ENCODE measurements around the gene LHCGR. TPM values are rescaled to one million over a fixed set of nuclear protein-coding genes. Genes with fewer than 3 reads are reported as not detected.
A peak's percentile ranks its signal among the peaks of the same experiment; 100 is the strongest.

LHCGR gene
- total RNA-seq, 1 experiment from 2014 or later = 0.31 TPM

- TF ChIP-seq ATF2 (CRISPR knock-in tag; IDR thresholded peaks at IDR 0.05; ENCODE audit: borderline replicate concordance, low read depth) = no peak
- no peak for TF ChIP-seq ZNF317 (CRISPR knock-in tag; IDR thresholded peaks at IDR 0.05; ENCODE audit: borderline replicate concordance, low read depth)
- TF ChIP-seq NFYB (CRISPR knock-in tag; conservative IDR thresholded peaks at IDR 0.05; ENCODE audit: low read depth) = no peak
- TF ChIP-seq, protein P1, sequence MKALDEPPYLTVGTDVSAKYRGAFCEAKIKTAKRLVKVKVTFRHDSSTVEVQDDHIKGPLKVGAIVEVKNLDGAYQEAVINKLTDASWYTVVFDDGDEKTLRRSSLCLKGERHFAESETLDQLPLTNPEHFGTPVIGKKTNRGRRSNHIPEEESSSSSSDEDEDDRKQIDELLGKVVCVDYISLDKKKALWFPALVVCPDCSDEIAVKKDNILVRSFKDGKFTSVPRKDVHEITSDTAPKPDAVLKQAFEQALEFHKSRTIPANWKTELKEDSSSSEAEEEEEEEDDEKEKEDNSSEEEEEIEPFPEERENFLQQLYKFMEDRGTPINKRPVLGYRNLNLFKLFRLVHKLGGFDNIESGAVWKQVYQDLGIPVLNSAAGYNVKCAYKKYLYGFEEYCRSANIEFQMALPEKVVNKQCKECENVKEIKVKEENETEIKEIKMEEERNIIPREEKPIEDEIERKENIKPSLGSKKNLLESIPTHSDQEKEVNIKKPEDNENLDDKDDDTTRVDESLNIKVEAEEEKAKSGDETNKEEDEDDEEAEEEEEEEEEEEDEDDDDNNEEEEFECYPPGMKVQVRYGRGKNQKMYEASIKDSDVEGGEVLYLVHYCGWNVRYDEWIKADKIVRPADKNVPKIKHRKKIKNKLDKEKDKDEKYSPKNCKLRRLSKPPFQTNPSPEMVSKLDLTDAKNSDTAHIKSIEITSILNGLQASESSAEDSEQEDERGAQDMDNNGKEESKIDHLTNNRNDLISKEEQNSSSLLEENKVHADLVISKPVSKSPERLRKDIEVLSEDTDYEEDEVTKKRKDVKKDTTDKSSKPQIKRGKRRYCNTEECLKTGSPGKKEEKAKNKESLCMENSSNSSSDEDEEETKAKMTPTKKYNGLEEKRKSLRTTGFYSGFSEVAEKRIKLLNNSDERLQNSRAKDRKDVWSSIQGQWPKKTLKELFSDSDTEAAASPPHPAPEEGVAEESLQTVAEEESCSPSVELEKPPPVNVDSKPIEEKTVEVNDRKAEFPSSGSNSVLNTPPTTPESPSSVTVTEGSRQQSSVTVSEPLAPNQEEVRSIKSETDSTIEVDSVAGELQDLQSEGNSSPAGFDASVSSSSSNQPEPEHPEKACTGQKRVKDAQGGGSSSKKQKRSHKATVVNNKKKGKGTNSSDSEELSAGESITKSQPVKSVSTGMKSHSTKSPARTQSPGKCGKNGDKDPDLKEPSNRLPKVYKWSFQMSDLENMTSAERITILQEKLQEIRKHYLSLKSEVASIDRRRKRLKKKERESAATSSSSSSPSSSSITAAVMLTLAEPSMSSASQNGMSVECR (CRISPR knock-in tag; IDR thresholded peaks at IDR 0.05; ENCODE audit: borderline replicate concordance) = no peak
- TF ChIP-seq ZNF416 (CRISPR knock-in tag; IDR thresholded peaks at IDR 0.05) = no peak
- no peak for TF ChIP-seq IRF1 (CRISPR knock-in tag; IDR thresholded peaks at IDR 0.05)
These were observed 13.1 kb upstream of the LHCGR start (continued) for GRCh38 chr2:48768669-48769068.

DNA sequence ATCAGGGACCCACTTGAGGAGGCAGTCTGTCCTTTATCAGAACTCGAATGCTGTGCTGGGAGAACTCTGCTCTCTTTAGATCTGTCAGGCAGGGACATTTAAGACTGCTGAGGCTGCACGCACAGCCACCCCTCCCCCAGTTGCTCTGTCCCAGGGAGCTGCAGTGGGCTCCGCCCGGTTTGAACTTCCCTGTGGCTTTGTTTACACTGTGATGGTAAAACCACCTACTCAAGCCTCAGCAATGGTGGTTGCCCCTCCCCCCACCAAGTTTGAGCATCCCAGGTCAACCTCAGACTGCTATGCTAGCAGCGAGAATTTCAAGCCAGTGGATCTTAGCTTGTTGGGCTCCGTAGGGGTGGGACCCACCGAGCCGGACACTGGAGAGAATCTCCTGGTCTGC is 11.8 kb upstream of the LHCGR start:
- TF ChIP-seq FOXP1 (CRISPR knock-in tag; IDR thresholded peaks at IDR 0.05; ENCODE audit: borderline replicate concordance) (peak; percentile 33; the same call in 1 of the 2 replicates), ZNF138 (CRISPR knock-in tag; conservative IDR thresholded peaks at IDR 0.05) (no peak), FOXK1 (CRISPR knock-in tag; IDR thresholded peaks at IDR 0.05) (0 out of 2 replicates have a peak, but pooled peaks have one; percentile 63), E2F5 (CRISPR knock-in tag; IDR thresholded peaks at IDR 0.05) (no peak), CBFB (CRISPR knock-in tag; IDR thresholded peaks at IDR 0.05; ENCODE audit: low read depth) (no peak), FOXP4 (CRISPR knock-in tag; IDR thresholded peaks at IDR 0.05) (no peak), EMX1 (CRISPR knock-in tag; IDR thresholded peaks at IDR 0.05) (no peak), TCF7 (CRISPR knock-in tag; IDR thresholded peaks at IDR 0.05; ENCODE audit: low read depth) (no peak), TP53 (CRISPR knock-in tag; IDR thresholded peaks at IDR 0.05) (no peak), ZNF317 (CRISPR knock-in tag; IDR thresholded peaks at IDR 0.05; ENCODE audit: borderline replicate concordance, low read depth) (no peak), TEAD1 (CRISPR knock-in tag; IDR thresholded peaks at IDR 0.05) (no peak), PRRX2 (CRISPR knock-in tag; IDR thresholded peaks at IDR 0.05) (no peak)
- TF ChIP-seq, protein P2, sequence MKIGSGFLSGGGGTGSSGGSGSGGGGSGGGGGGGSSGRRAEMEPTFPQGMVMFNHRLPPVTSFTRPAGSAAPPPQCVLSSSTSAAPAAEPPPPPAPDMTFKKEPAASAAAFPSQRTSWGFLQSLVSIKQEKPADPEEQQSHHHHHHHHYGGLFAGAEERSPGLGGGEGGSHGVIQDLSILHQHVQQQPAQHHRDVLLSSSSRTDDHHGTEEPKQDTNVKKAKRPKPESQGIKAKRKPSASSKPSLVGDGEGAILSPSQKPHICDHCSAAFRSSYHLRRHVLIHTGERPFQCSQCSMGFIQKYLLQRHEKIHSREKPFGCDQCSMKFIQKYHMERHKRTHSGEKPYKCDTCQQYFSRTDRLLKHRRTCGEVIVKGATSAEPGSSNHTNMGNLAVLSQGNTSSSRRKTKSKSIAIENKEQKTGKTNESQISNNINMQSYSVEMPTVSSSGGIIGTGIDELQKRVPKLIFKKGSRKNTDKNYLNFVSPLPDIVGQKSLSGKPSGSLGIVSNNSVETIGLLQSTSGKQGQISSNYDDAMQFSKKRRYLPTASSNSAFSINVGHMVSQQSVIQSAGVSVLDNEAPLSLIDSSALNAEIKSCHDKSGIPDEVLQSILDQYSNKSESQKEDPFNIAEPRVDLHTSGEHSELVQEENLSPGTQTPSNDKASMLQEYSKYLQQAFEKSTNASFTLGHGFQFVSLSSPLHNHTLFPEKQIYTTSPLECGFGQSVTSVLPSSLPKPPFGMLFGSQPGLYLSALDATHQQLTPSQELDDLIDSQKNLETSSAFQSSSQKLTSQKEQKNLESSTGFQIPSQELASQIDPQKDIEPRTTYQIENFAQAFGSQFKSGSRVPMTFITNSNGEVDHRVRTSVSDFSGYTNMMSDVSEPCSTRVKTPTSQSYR (CRISPR knock-in tag; IDR thresholded peaks at IDR 0.05) = peak; percentile 31; the same call in 1 of the 2 replicates
- TF ChIP-seq, protein P3, sequence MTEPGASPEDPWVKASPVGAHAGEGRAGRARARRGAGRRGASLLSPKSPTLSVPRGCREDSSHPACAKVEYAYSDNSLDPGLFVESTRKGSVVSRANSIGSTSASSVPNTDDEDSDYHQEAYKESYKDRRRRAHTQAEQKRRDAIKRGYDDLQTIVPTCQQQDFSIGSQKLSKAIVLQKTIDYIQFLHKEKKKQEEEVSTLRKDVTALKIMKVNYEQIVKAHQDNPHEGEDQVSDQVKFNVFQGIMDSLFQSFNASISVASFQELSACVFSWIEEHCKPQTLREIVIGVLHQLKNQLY (CRISPR knock-in tag; IDR thresholded peaks at IDR 0.05) = no peak
- peaks cover 8% of the 10 kb centered on the region for H3K27me3 Mint-ChIP-seq (ENCODE audit: low read depth)
- H3K4me1 Mint-ChIP-seq = peaks cover 22% of the 10 kb centered on the region
- H3K4me3 Mint-ChIP-seq = no peak overlapping the region
- no peak overlapping the region for H3K27ac Mint-ChIP-seq
- ChIA-PET POLR2A (interaction anchor here (0.6 kb wide), 1 partner anchor 31 kb away, joined by 3 read pairs; no protein-coding TSS in a partner anchor), CTCF (no interaction called here)
- ATAC-seq (peak; percentile 92), DNase-seq (ENCODE audit: low spot score) (peak; percentile 57)
- peaks cover 22% of the 10 kb centered on the region for H3K9me3 Mint-ChIP-seq
- H3K36me3 Mint-ChIP-seq = peaks cover 16% of the 10 kb centered on the region
